HCT116 (cell line): Measurements from ENCODE around the gene CACNA1G. TPM values are rescaled to one million over a fixed set of nuclear protein-coding genes. Genes with fewer than 3 reads are reported as not detected.

Experiments
- ATAC-seq: fragments of 200-7000 bp; cut with Tn5 transposase; 2 replicates; pipeline ENCODE4 v1.9.1; 2020; ENCODE audit warnings: mild to moderate bottlenecking, moderate library complexity
- BruUV-seq: library from RNA; stranded (reverse); fragments of 400-500 nt; replicated peaks from 2 replicates; lab custom pipeline; 2021; lab: Mats Ljungman, UMichigan
- CTCF ChIA-PET: fragments of 300-600 bp; sonication (Branson Sonifier 250); formaldehyde crosslinking; loops from one replicate; lab custom pipeline; 2021; ENCODE audit warnings: antibody characterized with exemption; lab: Charles Lee
- POLR2A ChIA-PET: fragments of 300-600, 350-600 bp; sonication (Branson Sonifier 250); formaldehyde crosslinking; loops from one replicate; lab custom pipeline; 2021; ENCODE audit warnings: antibody characterized with exemption; lab: Charles Lee
- RAD21 ChIA-PET, 2 experiments: fragments of 300-600 bp; sonication (Branson Sonifier 250); formaldehyde crosslinking; loops; one replicate each; lab custom pipeline; 2023; ENCODE audit warnings: low total read pairs in 2 of 2; ENCODE audit not compliant: uncharacterized antibody in 2 of 2, unreplicated experiment in 2 of 2, low non-redundant PET in 1 of 2; lab: Charles Lee
- DNase-seq: peaks from one replicate; pipeline ENCODE4 v3.0.0-alpha.2; 2010; ENCODE audit warnings: low read depth, low spot score
- H2AFZ ChIP-seq: fragments of 200-600 bp; shearing (Covaris generic), sonication (generic); 2 replicates; pipeline ENCODE4 v1.6.1; 2017; ENCODE audit warnings: low read depth, mixed run types, mixed read lengths, antibody characterized with exemption, low read length; ENCODE audit not compliant: poor library complexity, severe bottlenecking
- H3K27ac ChIP-seq: 2 replicates; pipeline ENCODE4 v1.5.1; 2012; ENCODE audit warnings: low read depth, low read length
- H3K27me3 ChIP-seq: fragments of 200-600 bp; sonication (generic); 2 replicates; pipeline ENCODE4 v1.6.1; 2016; ENCODE audit warnings: mixed run types, low read length, mixed read lengths; ENCODE audit not compliant: insufficient read depth
- H3K36me3 ChIP-seq, 2 experiments: fragments of 200-500 bp in 1 of 2; fragments of 200-600 bp in 1 of 2; sonication (Bioruptor generic) in 1 of 2; sonication (generic) in 1 of 2; 2 replicates each; pipeline versions ENCODE4 v1.5.1 to v1.6.1; 2014 to 2016; ENCODE audit warnings: low read length in 2 of 2, inconsistent platforms in 1 of 2, mixed read lengths in 1 of 2, mixed run types in 1 of 2; ENCODE audit not compliant: insufficient read depth in 2 of 2, control insufficient read depth in 1 of 2
- H3K4me1 ChIP-seq, 2 experiments: fragments of 200-600 bp in 1 of 2; sonication (generic) in 1 of 2; 2 replicates each; pipeline versions ENCODE4 v1.5.1 to v1.6.1; 2012 to 2017; ENCODE audit warnings: low read length in 2 of 2, inconsistent platforms in 1 of 2, mild to moderate bottlenecking in 1 of 2, mixed read lengths in 1 of 2, mixed run types in 1 of 2, moderate library complexity in 1 of 2; ENCODE audit not compliant: insufficient read depth in 2 of 2, control insufficient read depth in 1 of 2
- H3K4me2 ChIP-seq: fragments of 200-600 bp; sonication (generic); 2 replicates; pipeline ENCODE4 v1.6.1; 2017; ENCODE audit warnings: mixed run types, low read length, mixed read lengths
- H3K4me3 ChIP-seq, 2 experiments: fragments of 200-600 bp in 1 of 2; sonication (generic) in 1 of 2; replicated peaks in 1 of 2; 2 replicates each; pipeline ENCODE4 v1.5.1; 2011 to 2016; ENCODE audit warnings: low read length in 2 of 2, control low read depth in 1 of 2, low read depth in 1 of 2, mild to moderate bottlenecking in 1 of 2, mixed read lengths in 1 of 2, mixed run types in 1 of 2
- H3K79me2 ChIP-seq: fragments of 200-600 bp; sonication (generic); 2 replicates; pipeline ENCODE4 v1.6.1; 2017; ENCODE audit warnings: mild to moderate bottlenecking, mixed run types, low read length, moderate library complexity, mixed read lengths; ENCODE audit not compliant: insufficient read depth
- H3K9ac ChIP-seq: fragments of 200-600 bp; sonication (generic); 2 replicates; pipeline ENCODE4 v1.6.1; 2016; ENCODE audit warnings: low read length, mixed read lengths
- H3K9me2 ChIP-seq: fragments of 200-600 bp; sonication (generic), shearing (Covaris generic); 2 replicates; pipeline ENCODE4 v1.6.1; 2017; ENCODE audit warnings: mixed run types, mild to moderate bottlenecking, moderate library complexity; ENCODE audit not compliant: insufficient read depth
- H3K9me3 ChIP-seq, 2 experiments: fragments of 200-500 bp in 1 of 2; fragments of 200-600 bp in 1 of 2; sonication (Bioruptor generic) in 1 of 2; sonication (generic) in 1 of 2; 2 replicates each; pipeline ENCODE4 v1.6.1; 2014 to 2017; ENCODE audit warnings: low read length in 2 of 2, mixed read lengths in 2 of 2, inconsistent platforms in 1 of 2, low read depth in 1 of 2, mild to moderate bottlenecking in 1 of 2, mixed run types in 1 of 2, moderate library complexity in 1 of 2; ENCODE audit not compliant: control insufficient read depth in 1 of 2, insufficient read depth in 1 of 2
- H4K20me1 ChIP-seq: fragments of 200-600 bp; sonication (generic), shearing (Covaris generic); 2 replicates; pipeline ENCODE4 v1.6.1; 2017; ENCODE audit warnings: mixed run types, mild to moderate bottlenecking, moderate library complexity; ENCODE audit not compliant: insufficient read depth
- ATF3 ChIP-seq: IDR thresholded peaks from 2 replicates; pipeline ENCODE4 v1.6.1; 2012
- CEBPB ChIP-seq: IDR thresholded peaks from 2 replicates; pipeline ENCODE4 v1.6.1; 2012; ENCODE audit warnings: low read depth
- CTCF ChIP-seq, 3 experiments: fragments of 200-600 bp in 1 of 3; sonication (generic) in 1 of 3; IDR thresholded peaks in 2 of 3; conservative IDR thresholded peaks in 1 of 3; 2 replicates each; pipeline ENCODE4 v1.5.1; 2012 to 2017; ENCODE audit warnings: low read depth in 2 of 3, low read length in 2 of 3, antibody characterized with exemption in 1 of 3, borderline replicate concordance in 1 of 3, control low read depth in 1 of 3, mild to moderate bottlenecking in 1 of 3, mixed read lengths in 1 of 3, mixed run types in 1 of 3, moderate library complexity in 1 of 3; ENCODE audit not compliant: insufficient read depth in 1 of 3
- EGR1 ChIP-seq: IDR thresholded peaks from 2 replicates; pipeline ENCODE4 v1.6.1; 2012; ENCODE audit warnings: low read depth
- ELF1 ChIP-seq: IDR thresholded peaks from 2 replicates; pipeline ENCODE4 v1.6.1; 2012; ENCODE audit warnings: low read depth, borderline replicate concordance
- EZH2 ChIP-seq: fragments of 200-600 bp; sonication (generic); IDR thresholded peaks from 2 replicates; pipeline ENCODE4 v1.6.1; 2017; ENCODE audit warnings: antibody characterized with exemption, mixed run types
- EZH2phosphoT487 ChIP-seq: fragments of 200-600 bp; IDR thresholded peaks from 2 replicates; pipeline ENCODE4 v1.6.1; 2018; ENCODE audit warnings: antibody characterized with exemption, borderline replicate concordance
- FOSL1 ChIP-seq: IDR thresholded peaks from 2 replicates; pipeline ENCODE4 v1.6.1; 2012; ENCODE audit warnings: low read depth
- JUND ChIP-seq: IDR thresholded peaks from 2 replicates; pipeline ENCODE4 v1.6.1; 2012
- MAX ChIP-seq: IDR thresholded peaks from 2 replicates; pipeline ENCODE4 v1.6.1; 2012
- POLR2A ChIP-seq: IDR thresholded peaks from 2 replicates; pipeline ENCODE4 v1.7.0; 2011; ENCODE audit warnings: borderline replicate concordance; ENCODE audit not compliant: insufficient read depth, insufficient read length; ENCODE audit errors: extremely low read depth
- RAD21 ChIP-seq: IDR thresholded peaks from 2 replicates; pipeline ENCODE4 v1.6.1; 2012; ENCODE audit warnings: low read depth, mild to moderate bottlenecking
- SIN3A ChIP-seq: IDR thresholded peaks from 2 replicates; pipeline ENCODE4 v1.6.1; 2012; ENCODE audit warnings: low read depth
- SP1 ChIP-seq: IDR thresholded peaks from 2 replicates; pipeline ENCODE4 v1.6.1; 2012; ENCODE audit warnings: low read depth
- TCF7L2 ChIP-seq: IDR thresholded peaks from 2 replicates; pipeline ENCODE4 v1.7.0; 2011; ENCODE audit warnings: borderline replicate concordance, inconsistent platforms; ENCODE audit not compliant: insufficient read depth, insufficient read length; ENCODE audit errors: extremely low read depth
- YY1 ChIP-seq: IDR thresholded peaks from 2 replicates; pipeline ENCODE4 v1.6.1; 2011; ENCODE audit warnings: low read length, low read depth, moderate library complexity, mild to moderate bottlenecking; ENCODE audit not compliant: insufficient replicate concordance; ENCODE audit errors: extremely low read depth
- ZNF274 ChIP-seq: fragments of 200-500 bp; sonication (Bioruptor generic); IDR thresholded peaks from 2 replicates; pipeline ENCODE4 v1.6.1; 2014; ENCODE audit warnings: mild to moderate bottlenecking, low read depth, low read length, inconsistent platforms
- intact Hi-C: fragments of 100-400 bp; cut with micrococcal nuclease; formaldehyde crosslinking; loops from 2 replicates; pipeline ENCODE4 v1.10.0; 2022
- total RNA-seq: library from RNA; stranded (reverse); gene quantifications from one replicate; pipeline ENCODE4 v1.2.1, GENCODE V29; 2021; ENCODE audit not compliant: unreplicated experiment

CACNA1G gene
- total RNA-seq, 1 experiment from 2014 or later: 3.4 TPM

GRCh38 chr17:50534222-50534978, 26.1 kb upstream of the CACNA1G start (continued):
- TF ChIP-seq TCF7L2: no peak
- TF ChIP-seq SP1: no peak
- no peak for TF ChIP-seq ATF3
- TF ChIP-seq JUND: no peak
- no peak for TF ChIP-seq MAX
- TF ChIP-seq CEBPB: no peak
- peak in 2 of 3 experiments; percentile 68 to 83; a peak in 4 of 6 replicates for TF ChIP-seq CTCF (IDR thresholded peaks at IDR 0.05 in 2 of 3, conservative IDR thresholded peaks at IDR 0.05 in 1 of 3; ENCODE audit: borderline replicate concordance in 1 of 3, insufficient read depth in 1 of 3, low read depth in 2 of 3, low read length in 2 of 3)
- TF ChIP-seq EGR1: no peak
- TF ChIP-seq FOSL1: no peak
- TF ChIP-seq RAD21: no peak
- TF ChIP-seq POLR2A: peak; percentile 23
- no peak for TF ChIP-seq SIN3A

GRCh38 chr17:50534979-50535326, 25.6 kb upstream of the CACNA1G start:
- Histone ChIP-seq H3K27me3 (no peaks in the 10 kb centered on the region), H3K9me2 (no peaks in the 10 kb centered on the region), H3K79me2 (no peaks in the 10 kb centered on the region; the same call in 1 of the 2 replicates), H3K4me2 (peak overlapping the region; percentile 99), H2AFZ (no peak overlapping the region), H3K9me3 (no peaks in the 10 kb centered on the region), H3K4me3 (peak overlapping the region; percentile 45 to 75), H3K4me1 (peaks cover 45 to 56% of the 10 kb centered on the region in 2 experiments), H3K27ac (peak overlapping the region; percentile 73), H3K9ac (peak overlapping the region; percentile 78), H4K20me1 (no peaks in the 10 kb centered on the region), H3K36me3 (no peaks in the 10 kb centered on the region; a peak in 1 of 4 replicates)
- TSS peak; percentile 51 for BruUV-seq
- CTCF ChIA-PET: no interaction called here
- intact Hi-C loops: loop anchor here (2.0 kb wide), 1 partner anchor 52 kb away; no protein-coding TSS in a partner anchor
- no peak for DNase-seq
- POLR2A ChIA-PET: no interaction called here
- no peak for ATAC-seq
- RAD21 ChIA-PET: no interaction called here
- TF ChIP-seq CEBPB: no peak
- TF ChIP-seq ZNF274: no peak
- TF ChIP-seq EZH2: no peak
- TF ChIP-seq JUND: no peak
- TF ChIP-seq CTCF (IDR thresholded peaks at IDR 0.05 in 2 of 3, conservative IDR thresholded peaks at IDR 0.05 in 1 of 3; ENCODE audit: borderline replicate concordance in 1 of 3, insufficient read depth in 1 of 3, low read depth in 2 of 3, low read length in 2 of 3): no peak
- no peak for TF ChIP-seq ATF3
- TF ChIP-seq SP1: no peak
- no peak for TF ChIP-seq YY1
- TF ChIP-seq EZH2phosphoT487: no peak
- TF ChIP-seq EGR1: no peak
- TF ChIP-seq TCF7L2: no peak
- no peak for TF ChIP-seq POLR2A
- no peak for TF ChIP-seq ELF1
